LoVo (cell line): ENCODE data around the gene PPP2R2B.

Source experiments
- DNase-seq: peaks from one replicate; pipeline ENCODE4 v3.0.0-alpha.2; 2016; ENCODE audit warnings: low spot score

Gene PPP2R2B

DNA sequence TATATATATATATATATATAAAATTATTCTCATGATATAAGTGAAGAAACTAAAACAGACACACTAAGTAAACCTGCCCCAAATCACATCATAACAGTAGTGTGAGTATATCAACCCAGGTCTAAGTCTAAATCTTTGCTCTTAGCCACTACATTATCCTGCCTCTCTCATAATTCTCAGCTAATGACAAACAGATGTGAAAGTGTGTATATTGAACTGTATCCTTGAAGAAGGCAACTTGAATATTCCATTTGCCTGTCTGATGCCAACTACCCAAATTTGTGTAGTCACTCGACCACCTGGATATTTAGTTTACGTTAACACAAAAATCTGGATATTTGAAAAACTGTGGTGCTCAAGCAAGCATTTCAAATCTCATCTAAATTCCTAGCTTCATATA is 97.4 kb downstream of the PPP2R2B start:
- DNase-seq, result no peak

DNA sequence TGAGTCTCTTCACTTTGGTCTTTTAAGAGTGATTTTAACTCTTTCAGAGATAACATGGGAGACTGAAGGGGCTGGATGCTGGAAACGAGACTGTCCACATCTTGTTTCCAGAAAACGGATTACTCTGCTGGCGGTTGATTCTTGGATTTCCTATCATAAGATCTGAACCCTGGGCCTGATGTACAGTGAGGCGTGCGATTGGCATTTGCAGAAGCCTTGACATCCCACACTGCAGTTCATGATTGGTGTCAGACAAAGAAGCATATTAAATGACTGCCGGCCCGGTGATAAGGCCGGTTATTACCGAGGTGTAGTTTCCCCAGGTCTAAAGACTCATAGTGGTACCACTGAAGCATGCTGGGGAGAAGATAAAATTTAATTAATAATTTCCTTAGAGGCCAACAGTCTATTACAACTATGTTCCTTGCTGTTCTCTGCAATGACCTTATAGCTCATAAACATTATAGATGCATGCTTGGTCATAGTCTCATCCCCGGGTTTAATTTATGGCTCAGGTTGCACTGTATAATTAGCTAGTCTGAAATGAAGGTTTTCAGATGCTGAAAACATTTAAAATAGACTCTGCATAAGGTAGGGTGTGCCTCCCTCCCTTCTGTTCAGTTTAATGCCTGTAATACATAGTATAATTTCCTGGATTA is 99.2 kb downstream of the PPP2R2B start:
- no peak for DNase-seq

DNA sequence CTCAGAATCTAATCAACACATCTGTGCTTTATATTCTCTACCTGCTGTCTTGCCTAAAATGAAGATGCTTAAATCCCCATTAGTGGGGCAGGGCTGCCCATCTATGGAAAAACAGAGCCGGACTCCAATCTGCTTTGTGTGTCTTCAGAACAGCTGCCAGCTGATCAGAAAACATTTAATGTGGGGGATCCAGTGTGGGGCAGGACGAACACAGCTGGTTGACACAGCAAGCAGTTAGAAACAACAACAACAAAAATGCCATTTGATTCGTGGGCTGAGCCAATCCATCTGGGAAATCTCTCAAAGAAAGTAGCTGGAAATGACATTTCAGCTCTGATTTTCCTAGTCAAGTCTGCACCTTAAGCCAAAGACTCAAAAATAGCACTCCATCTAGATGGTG is 99.8 kb downstream of the PPP2R2B start:
- DNase-seq, result no peak

DNA sequence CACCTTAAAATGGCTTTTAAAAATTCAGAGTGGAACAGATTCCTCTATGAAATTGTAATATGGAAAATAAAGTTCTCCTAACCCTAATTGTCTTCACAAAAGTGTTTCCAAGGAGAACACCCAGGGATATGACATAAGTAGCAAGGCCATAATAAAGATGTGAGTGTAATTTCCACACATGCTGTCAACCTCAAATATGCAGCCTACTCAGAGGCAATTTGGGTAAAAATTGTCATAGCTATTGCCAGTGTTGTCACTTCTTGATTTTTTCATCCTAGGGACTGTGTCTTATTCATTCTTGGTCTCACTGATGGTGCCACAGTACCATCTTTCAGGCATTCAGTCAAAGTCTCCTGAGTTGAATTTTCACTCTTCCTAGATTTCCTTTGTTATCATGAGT is 100.3 kb downstream of the PPP2R2B start:
- no peak for DNase-seq

DNA sequence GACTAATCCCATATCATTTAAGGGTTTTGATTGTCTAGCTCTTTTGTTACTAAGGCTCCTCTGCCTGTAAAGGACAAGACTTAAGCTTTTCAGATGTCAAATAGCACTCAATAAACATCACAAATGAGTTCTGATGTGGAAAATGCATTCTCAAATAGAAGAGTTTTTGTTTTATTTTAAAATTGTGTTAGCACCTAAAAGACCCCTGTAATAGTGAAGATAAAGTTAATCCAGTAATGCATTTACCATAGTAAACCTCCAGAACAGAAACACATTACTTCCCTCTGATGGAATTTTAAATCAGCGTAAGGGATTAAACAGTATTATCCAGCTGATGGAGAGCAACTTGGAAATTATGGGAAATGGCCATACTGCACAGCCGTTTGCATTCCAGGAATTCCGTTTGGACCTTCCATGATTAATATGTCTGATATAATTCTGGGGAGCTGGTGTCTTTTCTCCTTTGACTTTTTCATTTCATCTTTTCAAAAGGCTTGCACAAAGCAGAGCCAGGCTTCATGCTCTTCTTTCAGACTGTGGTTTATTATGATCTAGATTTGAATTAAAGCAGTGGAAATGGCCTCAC is 105.6 kb downstream of the PPP2R2B start:
- no peak for DNase-seq

DNA sequence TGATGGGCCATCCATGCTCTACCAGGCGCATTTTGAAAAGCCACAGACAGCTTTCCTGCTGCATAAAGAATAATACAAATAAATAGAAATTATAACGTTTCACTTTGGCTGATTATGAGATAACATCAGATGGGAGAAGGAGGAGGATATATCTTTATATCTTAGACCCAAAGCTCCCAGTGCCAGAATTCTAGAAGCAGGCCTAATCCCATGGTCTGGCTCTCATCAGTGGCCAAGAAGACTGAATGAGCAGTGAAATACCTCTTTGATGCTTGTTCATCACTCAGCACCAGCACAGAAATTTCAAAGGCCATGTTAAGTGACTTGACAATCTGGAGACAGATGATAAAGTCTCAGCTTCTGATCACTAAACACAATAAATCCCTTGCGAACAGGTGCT is 107.6 kb downstream of the PPP2R2B start:
- DNase-seq, result no peak

DNA sequence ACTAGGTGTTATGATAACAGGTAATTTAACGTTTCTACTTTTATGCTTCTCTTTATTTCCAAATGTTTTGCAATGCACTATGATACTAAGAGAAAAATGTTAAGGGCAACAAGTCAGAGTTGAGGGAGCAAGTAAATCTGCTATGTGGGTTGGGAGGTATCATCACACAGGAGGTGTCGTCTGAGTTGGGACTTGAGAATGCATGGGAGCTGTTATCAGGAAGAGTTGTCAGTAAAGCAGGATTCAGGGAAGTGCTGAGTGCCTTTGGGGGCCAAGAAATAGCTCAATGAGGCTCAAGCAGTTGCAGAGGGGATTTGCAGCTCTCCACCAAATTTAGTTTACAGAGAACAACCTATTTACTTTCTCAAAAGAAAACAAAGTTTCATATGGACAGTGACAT is 108.0 kb downstream of the PPP2R2B start:
- no peak for DNase-seq

DNA sequence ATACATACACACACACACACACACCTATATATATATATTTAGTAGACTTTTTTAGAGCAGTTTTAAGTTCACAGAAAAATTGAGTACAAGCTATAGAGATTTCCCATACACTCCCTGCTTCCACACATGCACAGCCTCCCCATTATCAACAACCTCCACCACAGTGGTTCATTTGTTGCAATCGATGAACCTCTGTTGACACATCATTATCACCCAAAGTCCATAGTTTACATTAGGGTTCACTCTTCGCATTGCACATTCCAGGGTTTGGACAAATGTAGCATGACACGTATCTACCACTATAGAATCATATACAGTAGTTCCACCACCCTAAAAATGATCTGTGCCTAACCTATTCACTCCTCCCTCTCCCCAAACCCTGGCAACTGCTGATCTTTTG is 111.0 kb downstream of the PPP2R2B start:
- no peak for DNase-seq

DNA sequence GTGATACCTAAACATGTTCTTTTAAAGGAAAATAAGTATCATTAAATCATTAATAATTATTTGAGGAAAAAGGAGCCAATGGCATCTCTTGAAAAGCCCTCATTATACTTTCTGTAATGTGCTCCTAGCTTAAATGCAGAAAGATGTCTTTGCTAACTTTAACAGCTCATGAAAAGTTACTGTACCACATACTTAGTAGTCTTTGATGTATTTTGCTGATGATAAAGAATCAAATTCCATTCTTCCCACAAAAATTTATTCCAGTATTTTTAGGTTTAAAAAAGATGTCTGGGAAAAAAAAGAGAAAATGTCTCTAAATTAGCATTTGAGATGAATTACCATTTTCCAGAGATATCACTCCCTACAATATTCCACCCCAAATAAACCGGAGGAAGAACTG is 112.5 kb downstream of the PPP2R2B start:
- no peak for DNase-seq

DNA sequence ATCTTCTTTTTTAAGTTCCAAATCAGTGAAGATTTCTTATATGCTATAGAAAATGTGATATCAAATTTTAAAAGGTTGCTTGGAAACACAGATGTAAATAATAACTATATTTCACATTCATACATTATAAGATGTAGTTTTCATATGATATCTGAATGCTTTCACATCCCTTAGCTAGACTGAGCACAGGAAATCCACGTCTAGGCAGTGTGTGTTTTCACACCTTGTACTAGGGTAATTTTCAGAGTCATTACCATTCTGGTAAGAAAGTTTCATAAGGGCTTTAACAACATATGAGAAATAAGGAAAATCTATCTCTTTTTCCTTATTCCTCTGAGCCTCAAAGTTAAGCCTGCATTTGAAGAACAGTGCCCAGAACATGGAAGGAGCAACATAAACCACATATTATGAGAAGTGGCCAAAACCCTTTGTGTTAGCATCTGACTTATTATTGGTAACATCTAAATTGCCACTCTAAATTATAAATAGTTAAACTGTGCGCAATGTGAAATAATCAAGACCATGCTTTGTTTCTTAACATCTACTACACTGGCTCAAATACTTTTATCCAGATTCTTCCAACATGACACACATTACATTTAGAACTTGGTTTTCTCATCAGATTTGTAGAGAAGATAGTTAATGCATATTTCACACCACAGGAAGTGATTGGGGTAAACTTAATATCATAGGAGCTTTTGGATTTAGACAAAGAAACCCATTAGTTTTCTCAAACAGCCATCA is 113.3 kb downstream of the PPP2R2B start:
- DNase-seq, result no peak

DNA sequence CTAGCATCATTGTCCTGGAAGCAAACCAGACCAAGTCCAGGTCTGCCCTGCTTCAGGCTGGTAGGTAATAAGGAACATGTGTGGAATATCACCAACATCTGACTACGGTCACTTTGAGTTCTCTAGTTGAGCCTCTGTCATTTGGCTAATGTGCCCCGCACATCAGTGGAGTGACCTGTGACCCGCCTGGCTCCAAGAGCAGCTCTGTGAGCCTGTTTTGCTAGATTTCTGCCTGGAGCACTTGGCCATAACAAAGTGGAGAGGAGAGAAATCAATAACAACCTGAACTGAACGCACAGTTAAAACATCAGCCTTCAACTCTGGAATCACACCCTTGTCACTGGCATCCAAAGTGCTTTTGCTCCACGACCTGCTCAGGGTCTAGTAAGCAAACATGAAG is 115.7 kb downstream of the PPP2R2B start:
- DNase-seq, result no peak

DNA sequence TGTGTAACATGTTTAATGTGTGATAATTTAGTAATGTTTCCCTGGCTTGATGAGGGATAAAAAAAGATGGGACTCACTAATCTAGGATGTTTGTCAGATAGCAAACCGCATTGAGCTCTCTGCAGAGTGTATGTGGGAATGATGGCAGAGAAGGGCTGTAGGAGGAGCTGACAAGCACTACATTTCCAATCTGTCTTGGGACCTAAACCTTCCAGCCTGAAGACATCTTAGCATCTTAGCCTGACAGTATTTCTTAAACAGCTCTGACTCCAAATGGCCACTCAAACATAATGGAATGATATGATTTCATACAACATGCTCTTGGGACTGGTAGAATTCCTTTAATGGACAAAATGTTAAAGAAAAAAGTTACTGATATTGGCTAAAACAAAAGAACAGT is 116.7 kb downstream of the PPP2R2B start:
- no peak for DNase-seq

DNA sequence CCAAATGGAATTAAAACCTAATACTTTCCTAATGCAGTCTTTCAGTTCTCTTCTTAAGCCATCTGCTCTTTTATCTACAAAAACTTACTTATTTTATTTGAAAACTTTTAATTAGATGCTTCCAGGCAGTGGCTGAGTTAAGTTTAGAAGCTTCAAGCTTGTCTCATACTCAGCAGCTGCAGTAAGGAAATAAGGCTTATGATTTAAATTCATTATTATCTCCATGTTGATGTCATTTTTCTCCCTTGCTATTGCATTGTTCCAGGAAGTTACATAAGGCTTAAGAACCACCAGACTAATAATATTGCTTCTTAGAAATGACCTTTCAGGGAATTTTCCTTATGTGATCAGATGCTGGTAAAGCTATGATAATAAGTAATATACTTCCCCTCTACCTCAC is 119.6 kb downstream of the PPP2R2B start:
- DNase-seq, result no peak

DNA sequence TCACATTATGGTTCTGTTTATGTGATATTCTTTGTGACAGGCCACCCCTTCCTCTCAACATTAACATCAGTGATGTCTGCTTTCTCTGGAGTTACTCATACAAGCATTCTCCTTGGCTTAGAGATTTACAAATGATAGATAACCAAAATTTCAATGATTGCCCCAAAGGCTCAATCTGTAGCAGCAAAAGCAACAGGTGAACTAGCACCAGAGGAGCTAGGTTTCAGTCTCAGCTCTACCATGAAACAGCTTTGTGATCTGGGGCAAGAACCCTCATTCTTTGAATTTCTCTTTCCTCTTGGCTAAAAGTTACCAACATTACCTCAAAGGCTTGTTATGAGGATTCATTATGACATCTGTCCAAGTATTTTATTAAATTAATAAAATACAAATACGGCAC is 120.5 kb downstream of the PPP2R2B start:
- no peak for DNase-seq

DNA sequence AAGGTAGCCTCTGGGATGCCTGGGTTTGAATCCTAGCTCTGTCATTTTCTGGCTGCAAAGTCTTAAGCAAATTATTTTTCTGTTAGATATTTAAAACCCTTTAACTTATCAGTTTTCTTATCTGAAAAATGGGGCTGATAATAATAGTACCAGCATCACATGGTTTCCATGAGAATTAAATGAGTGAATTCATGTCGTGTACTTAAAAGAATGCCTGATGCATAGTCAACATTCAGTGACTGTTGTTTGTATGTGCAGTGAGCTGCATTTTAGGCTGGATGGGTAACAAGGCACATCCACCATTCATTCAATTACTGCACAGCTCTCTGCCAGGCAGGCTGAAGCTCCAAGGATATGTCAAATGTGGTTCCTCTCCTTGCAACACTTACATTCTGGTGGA is 122.0 kb downstream of the PPP2R2B start:
- DNase-seq, result no peak

DNA sequence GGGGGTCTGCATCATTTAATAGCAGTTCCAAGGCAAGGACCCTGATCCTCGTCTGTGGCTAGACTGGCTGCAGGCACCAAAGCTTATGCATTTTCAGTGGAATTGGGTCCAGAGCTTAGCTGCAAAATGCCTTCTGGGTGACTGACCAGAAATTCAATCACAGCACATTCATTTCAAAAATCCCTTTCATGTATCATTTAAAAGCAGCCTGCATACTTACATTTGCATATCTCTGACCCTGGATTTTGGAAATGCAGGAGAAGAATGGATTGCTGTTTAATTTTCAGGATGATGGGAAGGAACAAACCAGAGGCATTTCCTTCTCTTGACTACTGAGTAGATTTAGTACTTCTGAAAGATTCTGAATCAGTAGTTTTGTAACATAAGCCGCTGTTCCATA is 122.8 kb downstream of the PPP2R2B start:
- no peak for DNase-seq

DNA sequence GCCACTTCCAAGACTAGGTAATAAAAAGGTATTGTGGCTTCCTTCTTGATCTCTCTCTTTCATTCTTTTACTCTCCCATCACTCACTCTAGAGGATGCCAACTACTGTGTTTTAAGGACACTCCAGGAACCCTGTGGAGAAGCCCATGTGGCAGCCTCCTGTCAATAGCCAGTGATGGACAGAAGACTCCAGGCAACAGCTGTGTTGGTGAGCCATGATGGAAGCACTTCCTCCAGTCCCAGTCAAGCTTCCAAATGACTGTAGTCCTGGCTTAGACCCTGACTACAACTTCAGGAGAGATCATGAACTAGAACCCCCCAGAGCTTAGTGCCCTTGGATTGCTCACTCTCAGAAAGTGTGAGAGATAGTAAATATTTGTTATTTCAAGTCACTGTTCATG is 123.9 kb downstream of the PPP2R2B start:
- no peak for DNase-seq

DNA sequence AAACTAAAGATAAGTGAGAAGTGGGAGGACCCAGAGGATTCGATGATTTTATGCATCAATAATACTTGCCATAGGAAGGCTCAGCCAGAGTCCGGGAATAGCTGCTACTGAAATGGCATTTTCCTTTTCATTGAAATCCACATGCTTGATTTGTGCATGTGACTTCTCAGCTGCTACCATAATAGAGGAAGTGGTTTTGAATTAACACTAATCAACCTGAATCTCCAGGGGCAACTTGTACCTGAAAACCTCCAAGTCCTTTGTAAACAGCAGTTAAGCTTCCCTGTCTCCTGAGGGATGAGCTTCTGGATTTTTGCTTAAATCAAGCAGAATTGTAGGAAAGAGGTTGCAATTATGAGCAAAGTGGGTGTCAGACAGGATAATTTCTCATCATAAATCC is 124.9 kb downstream of the PPP2R2B start:
- DNase-seq, result no peak

DNA sequence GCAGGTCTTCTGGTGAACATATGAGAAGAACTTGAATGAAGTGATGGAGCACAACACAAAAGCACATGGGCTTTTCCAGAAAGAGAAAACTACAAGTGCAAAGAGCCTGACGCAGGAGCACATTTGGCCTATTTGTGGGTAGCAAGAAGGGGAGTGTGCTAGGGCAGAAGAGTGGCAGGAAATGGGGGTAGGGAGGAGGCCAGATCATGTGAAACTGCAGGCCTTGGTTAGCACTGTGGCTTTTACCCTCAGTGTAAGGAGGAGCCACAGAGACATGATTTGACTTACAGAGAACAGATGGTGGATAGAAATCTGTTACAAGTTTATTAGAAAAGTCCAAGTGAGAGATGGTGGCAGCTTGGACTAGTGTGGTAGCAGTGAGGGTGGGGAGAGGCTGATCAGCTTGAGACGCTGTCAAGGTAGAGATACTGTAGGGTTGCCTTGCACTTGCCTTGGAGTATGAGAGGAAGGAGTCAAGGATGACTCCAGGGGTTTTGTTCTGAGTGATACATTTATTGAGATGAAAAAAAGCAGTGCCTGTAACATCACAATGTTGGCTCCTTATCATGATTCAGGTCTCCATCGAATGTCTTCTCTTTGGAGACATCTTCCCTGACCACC is 126.7 kb downstream of the PPP2R2B start:
- no peak for DNase-seq

DNA sequence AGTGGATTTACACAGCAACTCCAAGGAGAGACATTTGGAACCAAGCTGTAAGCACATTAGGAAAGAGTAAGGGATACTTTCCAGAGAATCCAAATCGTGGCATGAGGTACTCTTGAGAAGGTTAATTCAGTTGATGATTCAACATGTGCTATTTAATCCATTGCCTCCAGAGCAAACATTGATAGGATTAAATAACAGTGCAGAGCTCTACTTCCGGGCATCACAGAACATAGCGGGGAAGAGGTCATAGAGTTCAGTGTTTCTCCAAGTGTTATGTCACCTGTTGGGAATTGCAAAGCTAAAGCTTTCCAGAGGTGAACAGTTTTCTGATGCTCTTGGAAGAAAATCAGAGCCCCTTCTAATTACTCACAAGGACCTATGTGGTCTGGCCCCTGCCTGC is 127.5 kb downstream of the PPP2R2B start:
- no peak for DNase-seq

DNA sequence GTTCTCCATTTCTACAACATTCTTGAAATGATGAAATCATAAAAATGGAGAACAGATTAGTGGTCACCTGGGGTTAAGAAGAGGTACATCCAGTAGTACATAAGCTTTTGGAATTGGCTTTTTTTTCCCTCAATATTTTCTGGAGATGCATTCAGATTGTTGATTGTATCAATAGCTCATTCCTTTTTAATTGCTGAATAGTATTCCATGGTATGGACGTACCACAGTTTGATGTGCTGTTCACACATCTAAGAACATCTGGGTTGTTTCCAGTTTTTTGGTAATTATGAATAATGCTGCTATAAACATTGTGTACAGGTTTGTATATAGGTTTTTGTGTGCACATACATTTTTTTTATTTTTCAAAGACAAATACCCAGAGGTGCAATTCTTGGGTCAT is 130.0 kb downstream of the PPP2R2B start:
- DNase-seq, result no peak

DNA sequence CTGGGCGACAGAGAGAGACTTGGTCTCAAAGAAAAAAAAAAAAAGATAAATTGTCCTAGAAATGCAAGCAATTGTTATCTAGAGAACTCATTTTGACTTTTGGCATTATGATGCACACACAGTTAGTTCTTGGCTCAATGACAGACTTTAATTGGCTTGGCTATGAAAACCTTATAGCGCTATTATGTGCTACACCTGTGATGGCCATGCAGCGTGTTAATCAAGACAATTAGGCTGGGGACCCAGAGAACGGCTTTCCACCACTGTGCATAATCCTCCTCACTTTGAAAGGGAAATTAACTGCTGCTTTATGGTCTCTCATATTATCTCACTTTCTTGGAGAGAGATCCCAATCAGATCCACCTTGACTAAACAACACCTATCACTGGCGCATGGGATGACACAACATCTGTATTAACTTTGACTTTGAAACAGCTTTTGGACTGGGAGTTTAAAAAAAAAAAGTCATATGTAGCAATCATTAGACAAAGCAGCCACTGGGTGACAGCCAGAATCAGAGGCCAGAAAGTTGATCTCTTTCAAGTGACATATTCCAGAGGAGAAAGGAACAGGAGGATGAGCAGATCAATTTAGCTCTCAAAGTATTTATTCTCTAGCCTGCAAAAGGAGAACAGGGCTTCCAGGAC is 132.5 kb downstream of the PPP2R2B start:
- DNase-seq, result no peak
